GM23338 (cell line): ENCODE results near the gene OFD1.

Source experiments
- CREB1 ChIP-seq: fragments of 250-450 bp; sonication (Bioruptor Pico); IDR thresholded peaks from 2 replicates; pipeline ENCODE4 v1.5.0; 2020; ENCODE audit warnings: low read depth, mild to moderate bottlenecking, moderate library complexity
- EZH2 ChIP-seq: fragments of 200-600 bp; sonication (generic); IDR thresholded peaks from one replicate; pipeline ENCODE4 v1.8.0; 2017; ENCODE audit warnings: antibody characterized with exemption, mild to moderate bottlenecking, low read depth; ENCODE audit not compliant: unreplicated experiment
- EZH2phosphoT487 ChIP-seq: fragments of 200-600 bp; sonication (generic); IDR thresholded peaks from one replicate; pipeline ENCODE4 v1.8.1; 2018; ENCODE audit warnings: antibody characterized with exemption; ENCODE audit not compliant: unreplicated experiment
- POLR2AphosphoS5 ChIP-seq: IDR thresholded peaks from 2 replicates; pipeline ENCODE4 v1.6.1; 2016; ENCODE audit warnings: antibody characterized with exemption, low read depth
- TF ChIP-seq, protein P1 (sequence below), 2 experiments: fragments of 200-600 bp in 1 of 2; sonication (generic) in 1 of 2; conservative IDR thresholded peaks; 2 replicates each; pipeline versions ENCODE4 v1.5.1 to v1.6.1; 2016 to 2017; ENCODE audit warnings: antibody characterized with exemption in 2 of 2, low read depth in 2 of 2, mild to moderate bottlenecking in 2 of 2, moderate library complexity in 1 of 2
- TF ChIP-seq, protein P2 (sequence below): IDR thresholded peaks from one replicate; pipeline ENCODE4 v1.6.1; 2018; ENCODE audit warnings: antibody characterized with exemption; ENCODE audit not compliant: unreplicated experiment

DNA sequence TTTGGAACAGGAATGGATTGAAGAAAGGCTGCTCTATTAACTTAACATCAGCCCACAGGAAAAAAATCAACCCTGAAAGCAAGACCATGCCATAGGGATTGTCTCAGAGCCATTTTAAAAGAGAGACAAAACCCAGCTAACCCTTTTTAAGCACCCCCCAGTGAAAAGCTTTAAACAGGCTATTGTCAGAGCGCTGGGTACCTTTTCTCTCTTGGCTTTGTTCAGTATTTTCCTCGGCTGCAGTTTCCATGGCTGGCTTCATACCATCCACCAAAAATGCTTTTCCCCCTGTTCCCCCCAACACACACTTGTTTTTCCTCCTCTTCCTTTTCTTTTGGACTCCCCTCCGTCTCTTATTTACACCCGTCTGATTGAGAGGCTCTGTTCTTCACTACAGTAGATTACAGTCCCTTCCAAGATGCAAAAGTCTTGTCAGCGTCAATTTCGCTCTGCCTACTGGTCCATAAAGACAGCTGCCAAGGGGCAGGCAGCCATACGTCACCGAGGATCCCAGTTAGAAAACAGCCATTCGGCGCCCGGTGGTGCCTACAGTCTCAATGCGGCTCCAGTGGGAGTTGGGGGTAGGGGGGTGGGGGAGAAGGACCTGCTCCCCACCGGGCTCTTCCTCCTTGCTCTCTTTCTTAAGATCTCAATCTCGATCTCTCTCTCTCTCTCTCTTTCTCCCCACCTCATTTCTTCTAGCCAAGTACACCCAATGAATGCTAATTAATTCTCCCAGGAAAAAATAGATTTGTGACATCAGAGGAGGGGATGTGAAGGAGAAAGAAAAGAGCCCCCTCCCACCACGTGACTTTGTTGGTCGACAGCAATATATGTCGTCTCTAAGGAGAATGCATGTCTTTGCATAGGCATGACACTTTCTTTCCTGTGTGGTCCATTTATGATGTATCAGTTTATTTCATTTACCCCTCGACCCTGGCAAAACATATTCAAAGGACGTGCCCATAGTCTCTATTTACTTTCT lies 82.4 kb downstream of the OFD1 start, which contains the start of gene GPM6B:
- TF ChIP-seq, protein P1, sequence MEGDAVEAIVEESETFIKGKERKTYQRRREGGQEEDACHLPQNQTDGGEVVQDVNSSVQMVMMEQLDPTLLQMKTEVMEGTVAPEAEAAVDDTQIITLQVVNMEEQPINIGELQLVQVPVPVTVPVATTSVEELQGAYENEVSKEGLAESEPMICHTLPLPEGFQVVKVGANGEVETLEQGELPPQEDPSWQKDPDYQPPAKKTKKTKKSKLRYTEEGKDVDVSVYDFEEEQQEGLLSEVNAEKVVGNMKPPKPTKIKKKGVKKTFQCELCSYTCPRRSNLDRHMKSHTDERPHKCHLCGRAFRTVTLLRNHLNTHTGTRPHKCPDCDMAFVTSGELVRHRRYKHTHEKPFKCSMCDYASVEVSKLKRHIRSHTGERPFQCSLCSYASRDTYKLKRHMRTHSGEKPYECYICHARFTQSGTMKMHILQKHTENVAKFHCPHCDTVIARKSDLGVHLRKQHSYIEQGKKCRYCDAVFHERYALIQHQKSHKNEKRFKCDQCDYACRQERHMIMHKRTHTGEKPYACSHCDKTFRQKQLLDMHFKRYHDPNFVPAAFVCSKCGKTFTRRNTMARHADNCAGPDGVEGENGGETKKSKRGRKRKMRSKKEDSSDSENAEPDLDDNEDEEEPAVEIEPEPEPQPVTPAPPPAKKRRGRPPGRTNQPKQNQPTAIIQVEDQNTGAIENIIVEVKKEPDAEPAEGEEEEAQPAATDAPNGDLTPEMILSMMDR (conservative IDR thresholded peaks at IDR 0.05; ENCODE audit: low read depth in 2 of 2) = no peak
- TF ChIP-seq EZH2 = no peak
- no peak for TF ChIP-seq EZH2phosphoT487
- TF ChIP-seq POLR2AphosphoS5 = no peak
- no peak for TF ChIP-seq CREB1 (CRISPR knock-in tag)
- TF ChIP-seq, protein P2, sequence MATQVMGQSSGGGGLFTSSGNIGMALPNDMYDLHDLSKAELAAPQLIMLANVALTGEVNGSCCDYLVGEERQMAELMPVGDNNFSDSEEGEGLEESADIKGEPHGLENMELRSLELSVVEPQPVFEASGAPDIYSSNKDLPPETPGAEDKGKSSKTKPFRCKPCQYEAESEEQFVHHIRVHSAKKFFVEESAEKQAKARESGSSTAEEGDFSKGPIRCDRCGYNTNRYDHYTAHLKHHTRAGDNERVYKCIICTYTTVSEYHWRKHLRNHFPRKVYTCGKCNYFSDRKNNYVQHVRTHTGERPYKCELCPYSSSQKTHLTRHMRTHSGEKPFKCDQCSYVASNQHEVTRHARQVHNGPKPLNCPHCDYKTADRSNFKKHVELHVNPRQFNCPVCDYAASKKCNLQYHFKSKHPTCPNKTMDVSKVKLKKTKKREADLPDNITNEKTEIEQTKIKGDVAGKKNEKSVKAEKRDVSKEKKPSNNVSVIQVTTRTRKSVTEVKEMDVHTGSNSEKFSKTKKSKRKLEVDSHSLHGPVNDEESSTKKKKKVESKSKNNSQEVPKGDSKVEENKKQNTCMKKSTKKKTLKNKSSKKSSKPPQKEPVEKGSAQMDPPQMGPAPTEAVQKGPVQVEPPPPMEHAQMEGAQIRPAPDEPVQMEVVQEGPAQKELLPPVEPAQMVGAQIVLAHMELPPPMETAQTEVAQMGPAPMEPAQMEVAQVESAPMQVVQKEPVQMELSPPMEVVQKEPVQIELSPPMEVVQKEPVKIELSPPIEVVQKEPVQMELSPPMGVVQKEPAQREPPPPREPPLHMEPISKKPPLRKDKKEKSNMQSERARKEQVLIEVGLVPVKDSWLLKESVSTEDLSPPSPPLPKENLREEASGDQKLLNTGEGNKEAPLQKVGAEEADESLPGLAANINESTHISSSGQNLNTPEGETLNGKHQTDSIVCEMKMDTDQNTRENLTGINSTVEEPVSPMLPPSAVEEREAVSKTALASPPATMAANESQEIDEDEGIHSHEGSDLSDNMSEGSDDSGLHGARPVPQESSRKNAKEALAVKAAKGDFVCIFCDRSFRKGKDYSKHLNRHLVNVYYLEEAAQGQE = no peak
